ENCODE data around the gene CD44.

CD44 gene

GRCh38 chr11:35206616-35207015, 67.6 kb downstream of the CD44 start:
- no peaks in the 10 kb centered on the region for H3K27me3 ChIP-seq (ENCODE audit: control insufficient read depth in 5 of 5, insufficient read depth in 4 of 5, low read length in 5 of 5)
- H3K9ac ChIP-seq (ENCODE audit: low read length in 5 of 5), result no peak overlapping the region
- H3K36me3 ChIP-seq (ENCODE audit: control insufficient read depth in 5 of 5, insufficient read depth in 5 of 5, low read length in 5 of 5), result peaks cover 11 to 31% (median 24%) of the 10 kb centered on the region in 5 donors
- H3K9me3 ChIP-seq (ENCODE audit: control insufficient read depth in 5 of 5, low read length in 5 of 5), result peaks cover 0 to 8% (median 4%) of the 10 kb centered on the region in 5 donors
- no peak overlapping the region for H3K4me3 ChIP-seq (ENCODE audit: low read depth in 1 of 5, low read length in 5 of 5)
- H3K27ac ChIP-seq (ENCODE audit: low read depth, low read length), result no peak overlapping the region
- H3K4me1 ChIP-seq (ENCODE audit: control insufficient read depth in 5 of 5, insufficient read depth in 5 of 5, low read length in 5 of 5), result peaks cover 0 to 8% (median 6%) of the 10 kb centered on the region in 5 donors

GRCh38 chr11:35207471-35208403, 68.8 kb downstream of the CD44 start:
- Histone ChIP-seq H3K36me3 (ENCODE audit: control insufficient read depth in 5 of 5, insufficient read depth in 5 of 5, low read length in 5 of 5) (peaks cover 11 to 29% (median 24%) of the 10 kb centered on the region in 5 donors), H3K4me1 (ENCODE audit: control insufficient read depth in 5 of 5, insufficient read depth in 5 of 5, low read length in 5 of 5) (peaks cover 0 to 14% (median 11%) of the 10 kb centered on the region in 5 donors), H3K27me3 (ENCODE audit: control insufficient read depth in 5 of 5, insufficient read depth in 4 of 5, low read length in 5 of 5) (no peaks in the 10 kb centered on the region), H3K4me3 (ENCODE audit: low read depth in 1 of 5, low read length in 5 of 5) (no peak overlapping the region), H3K27ac (ENCODE audit: low read depth, low read length) (no peak overlapping the region), H3K9ac (ENCODE audit: low read length in 5 of 5) (no peak overlapping the region), H3K9me3 (ENCODE audit: control insufficient read depth in 5 of 5, low read length in 5 of 5) (peaks cover 0 to 8% (median 4%) of the 10 kb centered on the region in 5 donors)

- H3K27ac ChIP-seq (ENCODE audit: low read depth, low read length), result no peak overlapping the region
- H3K4me1 ChIP-seq (ENCODE audit: control insufficient read depth in 5 of 5, insufficient read depth in 5 of 5, low read length in 5 of 5), result peaks cover 0 to 18% (median 11%) of the 10 kb centered on the region in 5 donors
- no peak overlapping the region for H3K4me3 ChIP-seq (ENCODE audit: low read depth in 1 of 5, low read length in 5 of 5)
- H3K36me3 ChIP-seq (ENCODE audit: control insufficient read depth in 5 of 5, insufficient read depth in 5 of 5, low read length in 5 of 5), result peaks cover 11 to 28% (median 24%) of the 10 kb centered on the region in 5 donors
- H3K27me3 ChIP-seq (ENCODE audit: control insufficient read depth in 5 of 5, insufficient read depth in 4 of 5, low read length in 5 of 5), result no peaks in the 10 kb centered on the region
- peaks cover 0 to 8% (median 4%) of the 10 kb centered on the region in 5 donors for H3K9me3 ChIP-seq (ENCODE audit: control insufficient read depth in 5 of 5, low read length in 5 of 5)
- no peak overlapping the region for H3K9ac ChIP-seq (ENCODE audit: low read length in 5 of 5)
Observed at GRCh38 chr11:35208795-35209194, 69.8 kb downstream of the CD44 start.

- H3K9ac ChIP-seq (ENCODE audit: low read length in 5 of 5), result no peak overlapping the region
- peak overlapping the region; percentile 77 for H3K27ac ChIP-seq (ENCODE audit: low read depth, low read length)
- peaks cover 0 to 8% (median 4%) of the 10 kb centered on the region in 5 donors for H3K9me3 ChIP-seq (ENCODE audit: control insufficient read depth in 5 of 5, low read length in 5 of 5)
- no peak overlapping the region for H3K4me3 ChIP-seq (ENCODE audit: low read depth in 1 of 5, low read length in 5 of 5)
- no peaks in the 10 kb centered on the region for H3K27me3 ChIP-seq (ENCODE audit: control insufficient read depth in 5 of 5, insufficient read depth in 4 of 5, low read length in 5 of 5)
- H3K4me1 ChIP-seq (ENCODE audit: control insufficient read depth in 5 of 5, insufficient read depth in 5 of 5, low read length in 5 of 5), result peaks cover 0 to 27% (median 15%) of the 10 kb centered on the region in 5 donors
- H3K36me3 ChIP-seq (ENCODE audit: control insufficient read depth in 5 of 5, insufficient read depth in 5 of 5, low read length in 5 of 5), result peaks cover 7 to 25% (median 18%) of the 10 kb centered on the region in 5 donors
Observed at GRCh38 chr11:35210876-35211546, 72.0 kb downstream of the CD44 start.

GRCh38 chr11:35211952-35212351, 73.0 kb downstream of the CD44 start:
- Histone ChIP-seq H3K36me3 (ENCODE audit: control insufficient read depth in 5 of 5, insufficient read depth in 5 of 5, low read length in 5 of 5) (peaks cover 6 to 30% (median 25%) of the 10 kb centered on the region in 5 donors), H3K4me1 (ENCODE audit: control insufficient read depth in 5 of 5, insufficient read depth in 5 of 5, low read length in 5 of 5) (peaks cover 0 to 31% (median 15%) of the 10 kb centered on the region in 5 donors), H3K9ac (ENCODE audit: low read length in 5 of 5) (peak overlapping the region in 1 of 5 donors; percentile 53), H3K27me3 (ENCODE audit: control insufficient read depth in 5 of 5, insufficient read depth in 4 of 5, low read length in 5 of 5) (no peaks in the 10 kb centered on the region), H3K4me3 (ENCODE audit: low read depth in 1 of 5, low read length in 5 of 5) (no peak overlapping the region), H3K9me3 (ENCODE audit: control insufficient read depth in 5 of 5, low read length in 5 of 5) (peaks cover 0 to 8% (median 4%) of the 10 kb centered on the region in 5 donors), H3K27ac (ENCODE audit: low read depth, low read length) (peak overlapping the region; percentile 77)

DNA sequence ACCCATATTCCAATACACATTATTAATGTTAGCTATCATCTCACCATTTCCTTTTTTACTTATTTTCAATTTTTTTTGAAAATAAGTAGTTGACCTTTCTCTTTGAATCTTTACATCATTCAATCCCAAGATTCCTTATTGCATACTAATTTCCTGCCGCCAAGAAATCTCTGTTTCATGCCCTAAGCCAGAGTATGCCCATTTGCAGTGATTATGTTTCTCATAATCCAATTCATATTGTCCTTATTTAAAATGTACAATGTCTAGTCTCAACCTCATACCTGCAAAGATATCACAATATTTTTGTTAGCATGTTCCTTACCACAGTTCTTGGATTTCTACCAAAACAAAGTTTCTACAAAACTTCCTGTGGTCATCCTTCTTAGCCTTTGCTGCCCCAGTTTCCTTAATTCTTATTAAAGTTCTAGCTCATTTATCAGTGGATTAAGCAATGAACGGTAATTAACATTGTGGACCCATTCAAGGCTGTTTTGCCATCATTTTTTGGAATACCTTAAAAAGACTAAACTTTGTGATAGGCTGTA, 75.3 kb downstream of the CD44 start:
- Histone ChIP-seq H3K27ac (ENCODE audit: low read depth, low read length) (peak overlapping the region; percentile 49), H3K4me1 (ENCODE audit: control insufficient read depth in 5 of 5, insufficient read depth in 5 of 5, low read length in 5 of 5) (peaks cover 0 to 34% (median 18%) of the 10 kb centered on the region in 5 donors), H3K36me3 (ENCODE audit: control insufficient read depth in 5 of 5, insufficient read depth in 5 of 5, low read length in 5 of 5) (peaks cover 4 to 44% (median 24%) of the 10 kb centered on the region in 5 donors), H3K4me3 (ENCODE audit: low read depth in 1 of 5, low read length in 5 of 5) (no peak overlapping the region), H3K27me3 (ENCODE audit: control insufficient read depth in 5 of 5, insufficient read depth in 4 of 5, low read length in 5 of 5) (no peaks in the 10 kb centered on the region), H3K9ac (ENCODE audit: low read length in 5 of 5) (no peak overlapping the region), H3K9me3 (ENCODE audit: control insufficient read depth in 5 of 5, low read length in 5 of 5) (peaks cover 0 to 7% (median 4%) of the 10 kb centered on the region in 5 donors)

DNA sequence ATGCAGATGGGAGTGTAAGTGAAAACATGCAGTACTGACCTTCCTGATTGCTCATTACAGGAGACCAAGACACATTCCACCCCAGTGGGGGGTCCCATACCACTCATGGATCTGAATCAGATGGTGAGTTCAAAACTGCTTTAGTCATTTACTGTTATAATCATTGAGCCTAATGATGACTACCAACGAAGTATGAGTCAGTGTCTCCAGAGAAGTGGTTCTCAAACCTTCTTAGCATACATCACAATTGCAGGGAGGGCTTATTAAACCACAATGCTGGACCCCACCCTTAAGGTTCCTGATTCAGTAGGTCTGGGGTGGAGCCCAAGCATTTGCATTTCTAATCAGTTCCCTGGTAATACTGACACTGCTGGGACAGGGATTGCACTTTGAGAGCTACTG, 75.8 kb downstream of the CD44 start:
- Histone ChIP-seq H3K9me3 (ENCODE audit: control insufficient read depth in 5 of 5, low read length in 5 of 5) (peaks cover 0 to 3% (median 2%) of the 10 kb centered on the region in 5 donors), H3K9ac (ENCODE audit: low read length in 5 of 5) (no peak overlapping the region), H3K4me1 (ENCODE audit: control insufficient read depth in 5 of 5, insufficient read depth in 5 of 5, low read length in 5 of 5) (peaks cover 0 to 34% (median 18%) of the 10 kb centered on the region in 5 donors), H3K4me3 (ENCODE audit: low read depth in 1 of 5, low read length in 5 of 5) (no peak overlapping the region), H3K36me3 (ENCODE audit: control insufficient read depth in 5 of 5, insufficient read depth in 5 of 5, low read length in 5 of 5) (peaks cover 7 to 48% (median 27%) of the 10 kb centered on the region in 5 donors), H3K27me3 (ENCODE audit: control insufficient read depth in 5 of 5, insufficient read depth in 4 of 5, low read length in 5 of 5) (no peaks in the 10 kb centered on the region), H3K27ac (ENCODE audit: low read depth, low read length) (peak overlapping the region; percentile 59)

DNA sequence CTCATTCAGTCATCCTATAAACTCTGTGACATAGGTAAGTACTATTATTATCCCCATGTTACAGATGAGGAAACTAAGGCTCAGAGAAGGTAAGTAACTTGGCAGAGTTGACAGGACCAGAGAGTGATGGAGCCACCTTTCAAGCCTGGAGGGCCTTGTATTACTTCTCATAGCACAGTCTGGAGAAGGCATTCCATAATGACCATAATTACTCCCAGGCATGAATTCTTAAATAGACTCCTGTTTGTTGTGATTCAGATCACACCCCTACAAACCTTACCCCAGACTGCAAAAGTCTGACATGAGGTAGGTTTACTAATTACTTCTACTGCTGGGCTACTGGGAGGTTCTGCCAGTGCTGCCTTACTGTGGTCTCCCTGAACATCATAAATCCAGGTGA, 77.0 kb downstream of the CD44 start:
- peaks cover 8 to 52% (median 33%) of the 10 kb centered on the region in 5 donors for H3K36me3 ChIP-seq (ENCODE audit: control insufficient read depth in 5 of 5, insufficient read depth in 5 of 5, low read length in 5 of 5)
- peak overlapping the region; percentile 59 for H3K27ac ChIP-seq (ENCODE audit: low read depth, low read length)
- H3K9me3 ChIP-seq (ENCODE audit: control insufficient read depth in 5 of 5, low read length in 5 of 5), result no peaks in the 10 kb centered on the region
- peaks cover 0 to 33% (median 18%) of the 10 kb centered on the region in 5 donors for H3K4me1 ChIP-seq (ENCODE audit: control insufficient read depth in 5 of 5, insufficient read depth in 5 of 5, low read length in 5 of 5)
- H3K4me3 ChIP-seq (ENCODE audit: low read depth in 1 of 5, low read length in 5 of 5), result no peak overlapping the region
- H3K9ac ChIP-seq (ENCODE audit: low read length in 5 of 5), result no peak overlapping the region
- no peaks in the 10 kb centered on the region for H3K27me3 ChIP-seq (ENCODE audit: control insufficient read depth in 5 of 5, insufficient read depth in 4 of 5, low read length in 5 of 5)

GRCh38 chr11:35216962-35217678, 78.1 kb downstream of the CD44 start:
- Histone ChIP-seq H3K9ac (ENCODE audit: low read length in 5 of 5) (no peak overlapping the region), H3K4me3 (ENCODE audit: low read depth in 1 of 5, low read length in 5 of 5) (no peak overlapping the region), H3K36me3 (ENCODE audit: control insufficient read depth in 5 of 5, insufficient read depth in 5 of 5, low read length in 5 of 5) (peaks cover 8 to 58% (median 42%) of the 10 kb centered on the region in 5 donors), H3K4me1 (ENCODE audit: control insufficient read depth in 5 of 5, insufficient read depth in 5 of 5, low read length in 5 of 5) (peaks cover 0 to 21% (median 11%) of the 10 kb centered on the region in 5 donors), H3K27ac (ENCODE audit: low read depth, low read length) (peak overlapping the region; percentile 3), H3K27me3 (ENCODE audit: control insufficient read depth in 5 of 5, insufficient read depth in 4 of 5, low read length in 5 of 5) (no peaks in the 10 kb centered on the region), H3K9me3 (ENCODE audit: control insufficient read depth in 5 of 5, low read length in 5 of 5) (no peaks in the 10 kb centered on the region)

All from subcutaneous abdominal adipose tissue (tissue), 5 donors.